ENCODE data around the gene LY86. TPM values are rescaled to one million over a fixed set of nuclear protein-coding genes. Genes with fewer than 3 reads are reported as not detected.

The LY86 gene
- total RNA-seq, 4 donors from 2014 or later = 1.2 to 2.8 TPM; not detected in 2

DNA sequence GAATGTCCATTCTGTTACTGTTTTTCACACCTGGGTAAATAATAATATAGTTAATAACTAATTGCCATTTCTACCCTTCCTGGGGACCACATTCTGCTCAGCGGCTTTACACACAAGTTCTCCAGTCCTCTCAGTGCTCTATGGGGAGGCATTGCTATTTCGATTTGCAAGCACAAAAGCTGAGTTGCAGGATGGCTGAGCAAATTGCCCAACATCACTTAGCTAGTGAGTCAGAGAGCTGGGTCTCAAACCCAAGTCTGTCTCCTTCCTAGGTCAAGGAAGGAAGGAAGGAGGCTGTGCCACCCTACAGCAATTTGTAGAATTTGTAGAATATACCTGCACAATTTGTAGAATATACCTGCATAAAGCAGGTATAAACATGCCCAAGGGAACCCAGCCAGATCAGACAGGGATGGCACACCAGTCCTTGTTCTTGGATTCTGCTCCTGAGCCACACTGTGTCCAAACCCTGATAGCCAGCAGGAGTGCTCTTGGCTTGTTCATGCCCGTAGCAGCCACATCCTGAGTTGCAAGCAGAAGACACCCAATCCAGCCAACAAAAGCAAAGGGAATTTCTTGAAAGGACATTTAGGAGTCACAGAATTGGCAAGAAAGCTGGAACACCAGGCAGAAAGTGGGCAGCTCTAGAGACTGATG, 56.9 kb downstream of the LY86 start:
- no peaks in the 10 kb centered on the region for H3K27me3 ChIP-seq
- no peaks in the 10 kb centered on the region for H3K9me3 ChIP-seq
- TF ChIP-seq, protein P1, sequence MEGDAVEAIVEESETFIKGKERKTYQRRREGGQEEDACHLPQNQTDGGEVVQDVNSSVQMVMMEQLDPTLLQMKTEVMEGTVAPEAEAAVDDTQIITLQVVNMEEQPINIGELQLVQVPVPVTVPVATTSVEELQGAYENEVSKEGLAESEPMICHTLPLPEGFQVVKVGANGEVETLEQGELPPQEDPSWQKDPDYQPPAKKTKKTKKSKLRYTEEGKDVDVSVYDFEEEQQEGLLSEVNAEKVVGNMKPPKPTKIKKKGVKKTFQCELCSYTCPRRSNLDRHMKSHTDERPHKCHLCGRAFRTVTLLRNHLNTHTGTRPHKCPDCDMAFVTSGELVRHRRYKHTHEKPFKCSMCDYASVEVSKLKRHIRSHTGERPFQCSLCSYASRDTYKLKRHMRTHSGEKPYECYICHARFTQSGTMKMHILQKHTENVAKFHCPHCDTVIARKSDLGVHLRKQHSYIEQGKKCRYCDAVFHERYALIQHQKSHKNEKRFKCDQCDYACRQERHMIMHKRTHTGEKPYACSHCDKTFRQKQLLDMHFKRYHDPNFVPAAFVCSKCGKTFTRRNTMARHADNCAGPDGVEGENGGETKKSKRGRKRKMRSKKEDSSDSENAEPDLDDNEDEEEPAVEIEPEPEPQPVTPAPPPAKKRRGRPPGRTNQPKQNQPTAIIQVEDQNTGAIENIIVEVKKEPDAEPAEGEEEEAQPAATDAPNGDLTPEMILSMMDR (IDR thresholded peaks at IDR 0.05) = no peak
- TF ChIP-seq POLR2A (IDR thresholded peaks at IDR 0.05) = no peak
- DNase-seq = no peak
- intact Hi-C loops (cut with DNase I) = no loop called here
- WGBS, 2 donors = 88 to 92% methylated on average over 3 of the region's 3 CpGs
- no peak overlapping the region for H3K4me3 ChIP-seq (replicated peaks in 1 of 3)
- peaks cover 10 to 18% of the 10 kb centered on the region in 2 donors for H3K4me1 ChIP-seq
- no peaks in the 10 kb centered on the region for H3K36me3 ChIP-seq
- no peak overlapping the region for H3K27ac ChIP-seq

DNA sequence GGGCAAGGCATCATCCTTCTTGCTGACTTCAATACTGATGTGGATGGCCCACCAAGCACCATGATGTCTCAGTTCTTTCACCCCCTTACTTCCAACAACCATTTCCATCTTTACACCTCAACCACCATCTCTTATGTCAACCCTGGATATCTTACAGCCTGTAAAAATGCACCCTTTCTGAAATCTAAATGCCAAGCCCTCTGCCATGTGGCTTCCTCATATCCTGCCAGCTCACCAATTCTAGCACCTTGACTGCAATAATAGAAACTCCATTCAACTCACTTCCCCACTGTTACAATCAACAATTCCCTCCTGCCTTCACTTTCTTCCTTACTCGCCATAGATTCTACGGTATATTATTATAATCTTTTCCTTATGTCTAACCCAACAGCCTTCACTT, 57.9 kb downstream of the LY86 start:
- TF ChIP-seq, protein P1 (IDR thresholded peaks at IDR 0.05) = no peak
- no peak for TF ChIP-seq POLR2A (IDR thresholded peaks at IDR 0.05)
- H3K27ac ChIP-seq = no peak overlapping the region
- H3K4me1 ChIP-seq = peaks cover 0 to 9% of the 10 kb centered on the region in 2 donors
- H3K9me3 ChIP-seq = no peaks in the 10 kb centered on the region
- DNase-seq = no peak
- intact Hi-C loops (cut with DNase I) = no loop called here
- H3K4me3 ChIP-seq (replicated peaks in 1 of 3) = no peak overlapping the region
- H3K27me3 ChIP-seq = no peaks in the 10 kb centered on the region
- WGBS, 2 donors = 91 to 96% methylated on average over 2 of the region's 2 CpGs
- H3K36me3 ChIP-seq = no peaks in the 10 kb centered on the region

DNA sequence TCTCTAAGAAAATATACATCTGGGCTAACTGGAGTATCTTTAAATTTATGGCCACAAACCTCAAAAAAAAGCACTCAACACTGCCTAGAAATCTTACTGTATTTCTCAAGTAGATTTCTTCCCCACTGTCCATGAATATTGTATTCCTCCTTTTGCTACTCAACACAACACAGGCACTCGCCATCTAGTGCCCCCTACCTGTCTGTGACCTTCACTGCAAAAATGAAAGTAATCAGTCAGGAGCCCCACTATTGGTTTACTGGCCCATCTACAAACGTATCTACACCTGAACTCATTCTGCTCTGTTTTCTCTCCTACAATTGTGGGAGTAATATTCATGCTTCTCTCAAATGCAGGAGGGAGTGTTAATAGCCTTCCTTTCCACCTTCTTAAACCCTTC, 58.3 kb downstream of the LY86 start:
- Histone ChIP-seq H3K27ac (no peak overlapping the region), H3K4me1 (peaks cover 0 to 5% of the 10 kb centered on the region in 2 donors), H3K9me3 (no peaks in the 10 kb centered on the region), H3K36me3 (no peaks in the 10 kb centered on the region), H3K4me3 (replicated peaks in 1 of 3) (no peak overlapping the region), H3K27me3 (no peaks in the 10 kb centered on the region)
- intact Hi-C loops (cut with DNase I) = no loop called here
- TF ChIP-seq POLR2A (IDR thresholded peaks at IDR 0.05) = no peak
- TF ChIP-seq, protein P1 (IDR thresholded peaks at IDR 0.05) = no peak
- DNase-seq = no peak
- 60 to 76% methylated on average over 2 of the region's 2 CpGs for WGBS, 2 donors

DNA sequence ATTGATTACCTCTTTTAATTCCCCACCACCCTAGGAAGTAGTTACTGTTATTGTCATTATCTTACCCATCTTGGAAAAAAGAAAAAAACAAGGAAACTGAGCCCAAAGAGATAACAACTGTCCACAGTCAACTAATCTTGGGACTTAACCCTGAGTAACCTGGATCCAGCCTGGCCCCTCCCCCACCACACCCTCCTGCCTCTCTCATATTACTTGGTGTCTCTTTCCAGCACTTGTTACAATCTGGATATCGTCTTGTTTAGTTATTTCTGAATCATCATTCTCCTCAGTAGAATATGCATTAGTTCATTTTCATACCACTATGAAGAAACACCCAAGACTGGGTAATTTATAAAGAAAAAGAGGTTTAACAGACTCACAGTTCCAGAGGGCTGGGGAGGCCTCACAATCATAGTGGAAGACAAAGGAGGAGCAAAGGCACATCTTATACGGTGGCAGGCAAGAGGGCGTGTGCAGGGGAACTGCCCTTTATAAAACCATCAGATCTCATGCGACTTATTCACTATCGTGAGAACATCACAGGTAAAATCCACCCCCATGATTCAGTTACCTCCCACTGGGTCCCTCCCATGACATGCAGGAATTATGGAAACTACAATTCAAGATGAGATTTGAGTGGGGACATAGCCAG, 60.3 kb downstream of the LY86 start:
- Histone ChIP-seq H3K9me3 (no peaks in the 10 kb centered on the region), H3K27me3 (no peaks in the 10 kb centered on the region), H3K36me3 (no peaks in the 10 kb centered on the region), H3K4me1 (peaks cover 0 to 3% of the 10 kb centered on the region in 2 donors), H3K27ac (no peak overlapping the region), H3K4me3 (replicated peaks in 1 of 3) (no peak overlapping the region)
- TF ChIP-seq, protein P1 (IDR thresholded peaks at IDR 0.05) = no peak
- TF ChIP-seq POLR2A (IDR thresholded peaks at IDR 0.05) = no peak
- intact Hi-C loops (cut with DNase I) = no loop called here
- 90% methylated on average over 5 of the region's 5 CpGs for WGBS, 2 donors
- no peak for DNase-seq

DNA sequence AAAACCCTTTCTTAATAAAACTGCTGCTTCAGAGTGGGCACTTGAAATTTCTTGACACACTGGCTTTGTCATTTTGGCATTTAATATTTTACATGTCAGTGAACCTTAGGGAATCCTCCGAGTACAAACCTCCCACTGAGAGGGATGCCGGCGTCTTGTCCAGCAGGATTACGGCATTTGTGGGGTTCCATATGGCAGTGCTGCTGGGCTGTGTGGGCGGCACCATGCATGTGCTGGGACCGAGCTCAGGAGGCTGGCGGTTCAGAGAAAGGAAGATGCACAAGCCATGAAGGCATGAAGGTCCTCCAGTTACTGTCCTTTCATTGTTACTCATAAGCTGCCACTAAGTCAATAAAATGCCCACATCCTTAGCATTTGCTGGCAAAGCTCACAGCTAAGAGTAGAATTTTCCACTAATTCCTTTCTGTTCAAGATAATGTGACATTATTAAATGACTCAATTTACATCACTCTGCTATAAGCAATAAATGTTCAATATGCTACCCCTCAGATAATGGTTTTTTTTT, 61.4 kb downstream of the LY86 start:
- Histone ChIP-seq H3K27me3 (no peaks in the 10 kb centered on the region), H3K36me3 (no peaks in the 10 kb centered on the region), H3K4me1 (peaks cover 0 to 3% of the 10 kb centered on the region in 2 donors), H3K27ac (no peak overlapping the region), H3K9me3 (no peaks in the 10 kb centered on the region), H3K4me3 (replicated peaks in 1 of 3) (no peak overlapping the region)
- WGBS, 2 donors = 85 to 89% methylated on average over 7 of the region's 7 CpGs
- intact Hi-C loops (cut with DNase I) = no loop called here
- TF ChIP-seq POLR2A (IDR thresholded peaks at IDR 0.05) = no peak
- TF ChIP-seq, protein P1 (IDR thresholded peaks at IDR 0.05) = no peak
- no peak for DNase-seq

Data from thyroid gland (tissue), 4 donors.